BLaER1 treated with 17β-estradiol and CSF1 and Interleukin-3, amounts not matched to agents 10 nM and 100 nM (cell line): ENCODE results near the gene SNRPA1.

Experiments used
- H3K27ac ChIP-seq, 11 experiments: shearing (Covaris generic); formaldehyde crosslinking; 2 replicates each; pipeline ENCODE4 v1.8.1; 2022
- H3K27me3 ChIP-seq, 11 experiments: shearing (Covaris generic); formaldehyde crosslinking; 2 replicates each; pipeline ENCODE4 v1.8.1; 2022
- H3K36me3 ChIP-seq, 11 experiments: shearing (Covaris generic); formaldehyde crosslinking; 2 replicates each; pipeline ENCODE4 v1.8.1; 2022
- H3K4me1 ChIP-seq, 10 experiments: shearing (Covaris generic); formaldehyde crosslinking; 2 replicates each; pipeline ENCODE4 v1.8.1; 2022
- H3K4me2 ChIP-seq, 11 experiments: shearing (Covaris generic); formaldehyde crosslinking; 2 replicates each; pipeline ENCODE4 v1.8.1; 2022
- H3K4me3 ChIP-seq, 10 experiments: shearing (Covaris generic); formaldehyde crosslinking; 2 replicates each; pipeline ENCODE4 v1.8.1; 2022
- H3K9ac ChIP-seq, 11 experiments: shearing (Covaris generic); formaldehyde crosslinking; 2 replicates each; pipeline ENCODE4 v1.8.1; 2022
- H3K9me3 ChIP-seq, 11 experiments: shearing (Covaris generic); formaldehyde crosslinking; replicated peaks in 1 of 11; 2 replicates each; pipeline ENCODE4 v1.8.1; 2022
- H4K20me1 ChIP-seq, 11 experiments: shearing (Covaris generic); formaldehyde crosslinking; 2 replicates each; pipeline ENCODE4 v1.8.1; 2022
- Cebpa-rat ChIP-seq, 11 experiments: shearing (Covaris generic); IDR thresholded peaks; 2 replicates each; pipeline ENCODE4 v1.8.1; 2022

SNRPA1 gene

DNA sequence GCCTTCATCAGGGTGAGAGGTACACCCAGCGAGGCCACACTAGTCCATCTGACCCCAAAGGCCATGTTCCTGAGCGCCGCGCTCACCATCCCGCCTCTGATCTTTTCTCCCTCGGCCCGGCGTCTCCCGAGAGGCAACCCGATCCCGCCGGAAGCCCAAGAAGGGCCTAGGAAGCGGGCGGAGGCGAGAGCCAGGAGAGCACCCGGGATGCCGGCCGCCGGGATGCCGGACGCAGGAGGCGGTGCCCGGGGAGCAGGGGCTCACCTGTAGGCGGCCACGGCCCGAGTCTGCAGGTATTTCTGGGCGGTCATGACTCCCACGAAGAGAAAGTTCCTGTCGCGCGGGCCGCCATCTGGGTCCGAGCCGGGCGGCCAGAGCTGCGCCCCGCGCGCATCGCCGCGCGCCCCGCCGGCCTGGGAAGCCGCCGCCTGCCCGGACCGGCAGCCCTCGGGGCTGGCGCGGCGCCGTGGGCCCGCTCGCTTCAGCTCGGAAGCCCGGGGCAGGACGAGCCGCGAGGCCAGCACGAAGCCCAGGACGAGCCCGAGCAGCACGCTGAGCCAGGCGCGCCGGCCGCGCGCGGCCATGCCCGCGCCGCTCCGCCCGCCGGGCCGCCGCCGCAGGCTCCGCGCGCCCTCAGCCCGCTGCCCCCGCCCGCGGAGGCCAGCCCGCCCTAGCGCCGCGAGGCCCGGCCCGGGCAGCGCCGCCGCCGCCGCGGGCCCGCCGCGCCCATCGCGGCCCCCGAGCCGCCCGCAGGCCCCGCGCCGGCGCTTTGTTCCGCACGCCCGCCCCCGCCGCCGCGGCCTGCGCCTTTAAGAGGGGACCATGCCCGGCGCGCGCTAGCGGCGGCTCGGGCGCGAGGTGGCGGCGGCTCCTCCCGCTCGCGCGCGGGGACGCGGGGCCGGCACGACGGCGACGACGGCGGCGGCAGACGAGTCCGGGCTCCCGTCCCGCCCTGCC, 43.9 kb downstream of the SNRPA1 start:
- H3K27me3 ChIP-seq: peaks cover 0 to 22% (median 0%) of the 10 kb centered on the region in 11 experiments; a peak in 2 of 22 replicates
- H3K4me1 ChIP-seq: peaks cover 55 to 64% (median 60%) of the 10 kb centered on the region in 10 experiments
- H3K4me3 ChIP-seq: peak overlapping the region; percentile 75 to 100 (median 96)
- H4K20me1 ChIP-seq: peaks cover 25 to 48% (median 46%) of the 10 kb centered on the region in 11 experiments; a peak in 19 of 22 replicates
- H3K9me3 ChIP-seq: no peaks in the 10 kb centered on the region
- H3K36me3 ChIP-seq: peaks cover 0 to 29% (median 11%) of the 10 kb centered on the region in 11 experiments; a peak in 11 of 22 replicates
- H3K9ac ChIP-seq: peak overlapping the region; percentile 88 to 98 (median 95)
- H3K27ac ChIP-seq: peak overlapping the region; percentile 77 to 95 (median 92)
- TF ChIP-seq Cebpa-rat (IDR thresholded peaks at IDR 0.05): no peak
- peak overlapping the region; percentile 88 to 100 (median 95) for H3K4me2 ChIP-seq

DNA sequence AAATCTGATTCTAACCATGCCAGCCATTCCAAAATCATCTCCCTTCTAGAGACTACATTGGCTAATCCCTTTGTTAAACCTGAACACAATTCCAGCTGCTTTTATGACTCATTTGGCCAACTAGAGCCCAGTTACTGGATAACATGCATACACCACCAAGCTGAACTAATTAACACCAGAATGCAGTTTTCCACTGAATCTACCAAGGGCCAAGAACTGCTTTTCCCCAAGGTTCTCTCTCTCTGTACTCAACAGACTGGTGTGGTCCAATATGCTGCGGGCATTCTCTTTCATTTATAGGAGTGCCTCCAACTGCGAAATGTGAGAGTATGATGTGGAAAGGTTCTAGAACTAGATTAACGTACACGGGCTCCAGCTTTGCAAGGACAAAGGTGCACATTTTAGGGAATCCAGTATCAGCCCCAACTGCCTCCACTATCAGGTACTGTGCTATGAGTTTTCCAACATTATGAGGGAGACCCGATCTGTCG, 44.7 kb downstream of the SNRPA1 start:
- Histone ChIP-seq H3K36me3 (peaks cover 0 to 36% (median 12%) of the 10 kb centered on the region in 11 experiments; a peak in 11 of 22 replicates), H3K4me1 (peaks cover 60 to 64% (median 61%) of the 10 kb centered on the region in 10 experiments), H3K4me3 (peak overlapping the region; percentile 75 to 100 (median 96)), H3K27me3 (peaks cover 0 to 14% (median 0%) of the 10 kb centered on the region in 11 experiments; a peak in 2 of 22 replicates), H3K9me3 (no peaks in the 10 kb centered on the region), H3K4me2 (peak overlapping the region; percentile 87 to 100 (median 95)), H3K27ac (peak overlapping the region; percentile 77 to 95 (median 92); a peak in 21 of 22 replicates), H3K9ac (peak overlapping the region; percentile 88 to 98 (median 95)), H4K20me1 (peaks cover 25 to 56% (median 46%) of the 10 kb centered on the region in 11 experiments; a peak in 19 of 22 replicates)
- no peak for TF ChIP-seq Cebpa-rat (IDR thresholded peaks at IDR 0.05)

DNA sequence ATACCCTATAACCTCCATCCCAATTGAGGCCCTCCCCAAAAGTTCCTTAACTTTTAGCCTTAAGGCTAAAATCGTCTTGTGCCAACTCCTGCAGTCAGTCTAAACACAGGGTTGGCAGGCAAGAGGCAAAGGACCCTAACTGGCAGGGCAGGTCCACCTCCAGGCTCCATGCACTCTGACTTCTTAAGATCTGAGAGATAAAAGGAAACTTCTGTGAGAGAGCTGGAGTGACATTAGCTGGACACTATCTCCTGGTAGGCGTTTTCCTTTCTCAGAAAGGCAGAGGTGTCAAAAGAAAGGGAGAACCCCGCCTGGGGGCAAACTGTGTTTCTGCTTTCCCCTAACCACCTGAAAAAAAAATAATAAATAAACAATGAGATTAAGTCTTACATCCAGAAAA, 46.8 kb downstream of the SNRPA1 start:
- Histone ChIP-seq H3K36me3 (peaks cover 0 to 47% (median 13%) of the 10 kb centered on the region in 11 experiments; a peak in 11 of 22 replicates), H3K4me3 (0 out of 20 replicates have a peak overlapping the region, but pooled peaks of 2 of the 10 experiments have one; percentile 5), H3K4me1 (peaks cover 80 to 83% (median 82%) of the 10 kb centered on the region in 10 experiments), H3K9me3 (no peaks in the 10 kb centered on the region), H3K27me3 (no peaks in the 10 kb centered on the region), H3K27ac (peak overlapping the region in 7 of 11 experiments; percentile 1 to 97 (median 94); a peak in 10 of 22 replicates), H4K20me1 (peaks cover 25 to 77% (median 49%) of the 10 kb centered on the region in 11 experiments; a peak in 19 of 22 replicates), H3K4me2 (peak overlapping the region; percentile 85 to 100 (median 95)), H3K9ac (peak overlapping the region in 8 of 11 experiments; percentile 9 to 57 (median 24); a peak in 9 of 22 replicates)
- no peak for TF ChIP-seq Cebpa-rat (IDR thresholded peaks at IDR 0.05)

DNA sequence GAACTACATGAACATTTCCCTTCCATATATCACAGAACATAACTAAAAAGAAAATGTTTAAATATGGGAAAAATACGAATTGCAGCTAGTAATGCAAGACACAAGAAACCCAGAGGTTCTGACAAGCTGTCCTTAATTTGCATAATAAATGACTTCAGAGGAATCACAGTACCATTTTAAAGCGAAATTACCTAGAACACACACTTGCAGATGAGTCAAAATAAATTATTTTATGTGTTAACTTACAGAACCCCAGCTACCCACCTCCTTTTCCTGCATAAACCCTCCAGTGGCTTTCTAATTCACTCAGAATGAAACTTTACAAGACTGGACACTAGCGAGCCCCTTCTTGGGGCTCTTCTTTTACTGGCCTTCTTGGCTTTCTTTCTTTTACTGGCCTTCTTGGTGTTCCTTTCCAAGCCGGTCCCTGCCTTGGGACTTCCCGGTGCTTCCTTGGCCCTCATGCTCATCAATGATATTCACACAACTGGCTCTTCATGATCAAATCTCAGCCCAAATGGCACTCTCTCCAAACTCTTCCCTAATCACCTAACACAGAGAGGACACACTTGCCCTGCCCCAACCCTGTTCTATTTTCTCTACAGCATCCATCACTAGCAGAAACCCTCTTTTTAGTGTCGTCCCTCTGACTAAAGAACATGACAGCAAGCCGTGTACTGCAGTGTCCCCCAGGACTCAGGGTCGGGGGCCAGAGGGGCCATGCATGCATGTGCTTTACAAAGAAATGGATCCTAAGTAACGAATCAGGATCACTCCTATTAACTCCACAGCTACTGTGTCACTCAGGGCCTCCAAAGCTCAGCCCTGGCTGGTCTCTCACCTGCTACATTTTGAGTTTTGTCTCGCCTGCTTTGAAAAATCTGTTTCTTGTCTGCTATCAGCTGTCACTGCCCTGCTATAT, 48.0 kb downstream of the SNRPA1 start:
- H3K4me3 ChIP-seq: peak overlapping the region in 7 of 10 experiments; percentile 1 to 23 (median 14); a peak in 11 of 20 replicates
- peak overlapping the region in 9 of 11 experiments; percentile 2 to 97 (median 94); a peak in 17 of 22 replicates for H3K27ac ChIP-seq
- H3K4me2 ChIP-seq: peak overlapping the region; percentile 85 to 100 (median 95)
- peaks cover 82 to 86% (median 84%) of the 10 kb centered on the region in 10 experiments for H3K4me1 ChIP-seq
- peaks cover 0 to 49% (median 13%) of the 10 kb centered on the region in 11 experiments; a peak in 11 of 22 replicates for H3K36me3 ChIP-seq
- H3K27me3 ChIP-seq: no peaks in the 10 kb centered on the region
- no peak for TF ChIP-seq Cebpa-rat (IDR thresholded peaks at IDR 0.05)
- peaks cover 25 to 88% (median 49%) of the 10 kb centered on the region in 11 experiments; a peak in 19 of 22 replicates for H4K20me1 ChIP-seq
- no peaks in the 10 kb centered on the region for H3K9me3 ChIP-seq
- H3K9ac ChIP-seq: peak overlapping the region in 10 of 11 experiments; percentile 1 to 57 (median 42); a peak in 16 of 22 replicates

DNA sequence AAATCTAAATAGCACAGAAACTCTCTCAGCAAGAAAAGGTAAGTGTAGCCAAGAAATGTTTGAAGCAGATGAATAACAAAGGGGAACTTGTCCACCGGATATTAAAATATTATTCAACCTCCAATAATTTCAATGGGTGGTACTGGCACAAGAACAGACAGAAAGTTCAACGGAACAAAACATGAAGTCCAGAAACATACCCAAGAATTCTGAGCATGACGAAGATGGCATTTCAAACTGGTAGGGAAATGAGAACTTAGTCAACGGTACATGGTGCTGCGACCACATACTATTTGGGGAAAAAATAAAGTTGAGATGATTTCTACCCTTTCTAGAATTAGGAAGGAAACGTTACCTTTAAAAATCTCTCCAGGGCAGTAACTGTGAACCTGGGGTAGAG, 48.7 kb downstream of the SNRPA1 start:
- Histone ChIP-seq H3K27ac (peak overlapping the region in 9 of 11 experiments; percentile 2 to 97 (median 94); a peak in 17 of 22 replicates), H3K27me3 (no peaks in the 10 kb centered on the region), H3K36me3 (peaks cover 0 to 55% (median 15%) of the 10 kb centered on the region in 11 experiments; a peak in 11 of 22 replicates), H3K4me2 (peak overlapping the region; percentile 85 to 100 (median 95)), H3K4me3 (peak overlapping the region in 6 of 10 experiments; percentile 4 to 23 (median 16); a peak in 7 of 20 replicates), H3K9ac (peak overlapping the region in 6 of 11 experiments; percentile 13 to 57 (median 43); a peak in 10 of 22 replicates), H3K9me3 (no peaks in the 10 kb centered on the region), H4K20me1 (peaks cover 25 to 95% (median 49%) of the 10 kb centered on the region in 11 experiments; a peak in 19 of 22 replicates), H3K4me1 (peaks cover 89 to 93% (median 91%) of the 10 kb centered on the region in 10 experiments)
- TF ChIP-seq Cebpa-rat (IDR thresholded peaks at IDR 0.05): no peak

DNA sequence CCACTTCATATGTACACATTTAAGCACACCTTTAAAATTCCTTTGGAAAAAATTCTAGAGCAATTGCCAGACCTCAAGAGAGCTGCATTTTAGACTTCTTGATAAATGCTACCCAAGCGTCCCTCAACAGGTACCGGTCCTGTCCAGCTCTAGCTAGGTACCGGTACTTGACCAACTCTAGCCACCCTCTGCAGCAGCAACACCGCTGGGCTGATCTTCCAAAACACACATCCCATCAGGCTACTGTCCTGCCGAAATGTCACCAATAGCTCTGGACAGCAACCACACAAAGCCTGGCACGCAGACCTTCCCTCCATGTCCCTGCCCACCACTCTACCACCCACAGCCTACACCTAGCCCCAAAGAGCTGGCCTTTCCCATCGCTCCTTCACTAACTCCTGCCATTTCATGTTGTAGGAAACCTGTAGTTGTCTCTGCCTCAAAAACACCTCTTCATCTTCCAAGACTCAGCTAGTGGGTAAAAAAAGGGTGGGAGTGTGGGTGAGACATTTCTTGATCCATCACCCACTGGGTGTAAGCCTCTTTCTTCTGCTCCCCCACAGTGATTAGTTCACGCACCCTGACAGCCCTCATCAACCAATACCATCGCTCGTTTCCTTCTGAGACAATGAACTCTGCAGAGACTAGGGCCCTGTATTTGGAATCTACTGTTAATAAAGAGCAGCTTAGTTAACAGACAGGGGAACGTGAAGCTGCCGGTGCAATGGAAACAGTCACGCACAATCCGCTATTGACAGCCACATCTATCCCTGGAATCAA, 50.0 kb downstream of the SNRPA1 start:
- no peak for TF ChIP-seq Cebpa-rat (IDR thresholded peaks at IDR 0.05)
- H4K20me1 ChIP-seq: peaks cover 16 to 99% (median 39%) of the 10 kb centered on the region in 11 experiments; a peak in 19 of 22 replicates

More for the DNA sequence above, 50.0 kb downstream of the SNRPA1 start:
- peaks cover 0 to 68% (median 20%) of the 10 kb centered on the region in 11 experiments; a peak in 15 of 22 replicates for H3K36me3 ChIP-seq
- peak overlapping the region; percentile 85 to 100 (median 95) for H3K4me2 ChIP-seq
- peak overlapping the region in 9 of 11 experiments; percentile 11 to 97 (median 95); a peak in 17 of 22 replicates for H3K27ac ChIP-seq
- peaks cover 99 to 100% (median 100%) of the 10 kb centered on the region in 10 experiments for H3K4me1 ChIP-seq
- H3K9me3 ChIP-seq: peaks cover 0 to 4% (median 0%) of the 10 kb centered on the region in 11 experiments; a peak in 3 of 22 replicates
- peak overlapping the region in 3 of 10 experiments; percentile 3 to 6 (median 4); a peak in 2 of 20 replicates for H3K4me3 ChIP-seq
- peak overlapping the region in 9 of 11 experiments; percentile 7 to 82 (median 77); a peak in 14 of 22 replicates for H3K9ac ChIP-seq
- H3K27me3 ChIP-seq: no peaks in the 10 kb centered on the region
